Gastroesophageal sphincter (tissue), 3 donors: ENCODE data around the gene DMPK.

Experiments
- POLR2AphosphoS5 ChIP-seq: sonication (generic); formaldehyde crosslinking; IDR thresholded peaks from one replicate; pipeline ENCODE4 v1.6.1; 2017; ENCODE audit warnings: antibody characterized with exemption
- TF ChIP-seq, protein P1 (sequence below), 4 experiments: fragments of 200-600 bp in 2 of 4; fragments of 450-650 bp in 2 of 4; sonication (generic) in 1 of 4; IDR thresholded peaks; one replicate each; pipeline ENCODE4 v1.5.1; 2017 to 2019; ENCODE audit warnings: antibody characterized with exemption in 4 of 4, mild to moderate bottlenecking in 2 of 4, moderate library complexity in 2 of 4

DNA sequence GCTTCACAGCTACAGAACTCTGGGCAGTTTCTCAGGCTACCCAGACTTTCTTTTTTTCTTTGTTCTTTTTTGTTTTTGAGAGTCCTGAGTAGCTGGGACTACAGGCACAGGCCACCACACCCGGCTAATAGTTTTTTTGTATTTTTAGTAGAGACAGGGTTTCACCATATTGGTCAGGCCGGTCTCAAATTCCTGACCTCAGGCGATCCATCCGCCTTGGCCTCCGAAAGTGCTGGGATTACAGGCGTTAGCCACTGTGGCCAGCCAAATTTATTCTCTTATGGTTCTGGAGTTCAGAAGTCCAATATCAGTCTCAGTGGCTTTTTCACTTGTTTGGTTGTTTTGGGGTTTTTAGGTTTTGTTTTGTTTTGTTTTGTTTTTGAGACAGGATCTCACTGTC, 36.7 kb downstream of the DMPK start:
- TF ChIP-seq, protein P1, sequence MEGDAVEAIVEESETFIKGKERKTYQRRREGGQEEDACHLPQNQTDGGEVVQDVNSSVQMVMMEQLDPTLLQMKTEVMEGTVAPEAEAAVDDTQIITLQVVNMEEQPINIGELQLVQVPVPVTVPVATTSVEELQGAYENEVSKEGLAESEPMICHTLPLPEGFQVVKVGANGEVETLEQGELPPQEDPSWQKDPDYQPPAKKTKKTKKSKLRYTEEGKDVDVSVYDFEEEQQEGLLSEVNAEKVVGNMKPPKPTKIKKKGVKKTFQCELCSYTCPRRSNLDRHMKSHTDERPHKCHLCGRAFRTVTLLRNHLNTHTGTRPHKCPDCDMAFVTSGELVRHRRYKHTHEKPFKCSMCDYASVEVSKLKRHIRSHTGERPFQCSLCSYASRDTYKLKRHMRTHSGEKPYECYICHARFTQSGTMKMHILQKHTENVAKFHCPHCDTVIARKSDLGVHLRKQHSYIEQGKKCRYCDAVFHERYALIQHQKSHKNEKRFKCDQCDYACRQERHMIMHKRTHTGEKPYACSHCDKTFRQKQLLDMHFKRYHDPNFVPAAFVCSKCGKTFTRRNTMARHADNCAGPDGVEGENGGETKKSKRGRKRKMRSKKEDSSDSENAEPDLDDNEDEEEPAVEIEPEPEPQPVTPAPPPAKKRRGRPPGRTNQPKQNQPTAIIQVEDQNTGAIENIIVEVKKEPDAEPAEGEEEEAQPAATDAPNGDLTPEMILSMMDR (IDR thresholded peaks at IDR 0.05) = no peak
- no peak for TF ChIP-seq POLR2AphosphoS5
